Measurements from ENCODE around the gene TIMM50. TPM values are rescaled to one million over a fixed set of nuclear protein-coding genes. Genes with fewer than 3 reads are reported as not detected.

TIMM50 gene
- total and polyA plus RNA-seq, 2 of the 8 experiments (the other 6 are each of a cell fraction or from before 2014, with no cell fraction given): 155 to 187 TPM

- TF ChIP-seq SUZ12 (IDR thresholded peaks at IDR 0.05; ENCODE audit: low read length) (no peak), EP300 (IDR thresholded peaks at IDR 0.05; ENCODE audit: borderline replicate concordance in 1 of 2, low read depth in 2 of 2, low read length in 2 of 2) (no peak), EGR1 (IDR thresholded peaks at IDR 0.05; ENCODE audit: borderline replicate concordance, low read depth, low read length) (peak; percentile 84; the same call in 1 of the 2 replicates)
Measured at GRCh38 chr19:39539518-39540332, 59.1 kb downstream of the TIMM50 start, which contains the start of gene EID2 (continued).

Measured in H1 (cell line).